Upper lobe of right lung (tissue), 1 donor: ENCODE measurements around the gene MARCHF7. TPM values are rescaled to one million over a fixed set of nuclear protein-coding genes. Genes with fewer than 3 reads are reported as not detected.
A peak's percentile ranks its signal among the peaks of the same experiment; 100 is the strongest.

Experiments
- ATAC-seq: fragments of 200-7000 bp; cut with Tn5 transposase; one replicate; pipeline ENCODE4 v1.9.1; 2020; ENCODE audit warnings: mild to moderate bottlenecking, moderate library complexity
- DNase-seq: peaks from one replicate; pipeline ENCODE4 v3.0.0-alpha.2; 2020
- H3K27ac ChIP-seq: fragments of 200-600 bp; one replicate; pipeline ENCODE4 v1.8.0; 2022
- H3K27me3 ChIP-seq: fragments of 200-600 bp; one replicate; pipeline ENCODE4 v1.8.0; 2022; ENCODE audit warnings: mild to moderate bottlenecking
- H3K36me3 ChIP-seq: fragments of 200-600 bp; one replicate; pipeline ENCODE4 v1.8.0; 2022
- H3K4me1 ChIP-seq: fragments of 200-600 bp; one replicate; pipeline ENCODE4 v1.8.0; 2022
- H3K4me3 ChIP-seq: fragments of 200-600 bp; one replicate; pipeline ENCODE4 v1.8.0; 2022; ENCODE audit warnings: mild to moderate bottlenecking
- H3K9me3 ChIP-seq: fragments of 200-600 bp; one replicate; pipeline ENCODE4 v1.8.0; 2022
- CTCF ChIP-seq: fragments of 200-600 bp; IDR thresholded peaks from one replicate; pipeline ENCODE4 v1.8.0; 2022; ENCODE audit warnings: antibody characterized with exemption
- intact Hi-C: fragments of 100-400 bp; cut with DNase I; formaldehyde crosslinking; loops from one replicate; pipeline ENCODE4 v1.11.0; 2022
- total RNA-seq: library from RNA; stranded (reverse); fragmentation: NEBNext Ultra II Directional; extraction: Animal tissue kit (Norgen Biotek cat#: 25700); gene quantifications from one replicate; pipeline ENCODE4 v1.2.1, GENCODE V29; 2021
- donor health status: DM: no; HTN: yes; CAD: no; lungs with severe emphysema.

The MARCHF7 gene
- total RNA-seq, 1 donor from 2014 or later = 83.2 TPM

- no peaks in the 10 kb centered on the region for H3K27me3 ChIP-seq
- intact Hi-C loops = no loop called here
- no peak overlapping the region for H3K4me3 ChIP-seq
- H3K9me3 ChIP-seq = no peaks in the 10 kb centered on the region
- ATAC-seq = no peak
- no peaks in the 10 kb centered on the region for H3K36me3 ChIP-seq
- no peak for DNase-seq
- peaks cover 12% of the 10 kb centered on the region for H3K4me1 ChIP-seq
- H3K27ac ChIP-seq = no peak overlapping the region
- TF ChIP-seq CTCF = no peak
Measured at GRCh38 chr2:159706385-159706980, 5.8 kb upstream of the MARCHF7 start.

- no peak for TF ChIP-seq CTCF
- intact Hi-C loops = no loop called here
- H3K27me3 ChIP-seq = no peaks in the 10 kb centered on the region
- no peak overlapping the region for H3K27ac ChIP-seq
- DNase-seq = no peak
- peaks cover 14% of the 10 kb centered on the region for H3K4me1 ChIP-seq
- H3K36me3 ChIP-seq = no peaks in the 10 kb centered on the region
- H3K4me3 ChIP-seq = no peak overlapping the region
- no peaks in the 10 kb centered on the region for H3K9me3 ChIP-seq
- no peak for ATAC-seq
Measured at GRCh38 chr2:159708066-159708760, 4.1 kb upstream of the MARCHF7 start.

- peaks cover 35% of the 10 kb centered on the region for H3K4me1 ChIP-seq
- H3K9me3 ChIP-seq = no peaks in the 10 kb centered on the region
- no peaks in the 10 kb centered on the region for H3K27me3 ChIP-seq
- intact Hi-C loops = no loop called here
- no peak for TF ChIP-seq CTCF
- peak overlapping the region; percentile 99 for H3K27ac ChIP-seq
- no peak overlapping the region for H3K4me3 ChIP-seq
- H3K36me3 ChIP-seq = peaks cover 9% of the 10 kb centered on the region
- DNase-seq (no peak), ATAC-seq (no peak)
Measured at GRCh38 chr2:159710601-159711180, 1.6 kb upstream of the MARCHF7 start.

GRCh38 chr2:159711562-159712142 lies 654 bp upstream of the MARCHF7 start:
- H3K9me3 ChIP-seq = no peaks in the 10 kb centered on the region
- ATAC-seq (no peak), DNase-seq (no peak)
- TF ChIP-seq CTCF = no peak
- H3K27me3 ChIP-seq = no peaks in the 10 kb centered on the region
- H3K36me3 ChIP-seq = peaks cover 18% of the 10 kb centered on the region
- peak overlapping the region; percentile 93 for H3K4me3 ChIP-seq
- peaks cover 44% of the 10 kb centered on the region for H3K4me1 ChIP-seq
- peak overlapping the region; percentile 99 for H3K27ac ChIP-seq
- intact Hi-C loops = no loop called here

GRCh38 chr2:159712929-159713420 lies 669 bp downstream of the MARCHF7 start:
- no peak for TF ChIP-seq CTCF
- no peak for DNase-seq
- ATAC-seq = peak; percentile 30

More at GRCh38 chr2:159712929-159713420, 669 bp downstream of the MARCHF7 start:
- intact Hi-C loops = no loop called here
- Histone ChIP-seq H3K27me3 (no peaks in the 10 kb centered on the region), H3K4me3 (peak overlapping the region; percentile 93), H3K27ac (peak overlapping the region; percentile 99), H3K4me1 (peaks cover 57% of the 10 kb centered on the region), H3K9me3 (no peaks in the 10 kb centered on the region), H3K36me3 (peaks cover 21% of the 10 kb centered on the region)
